ENCODE data around the gene TMEM37.
A peak's percentile ranks its signal among the peaks of the same experiment; 100 is the strongest.

Gene TMEM37

DNA sequence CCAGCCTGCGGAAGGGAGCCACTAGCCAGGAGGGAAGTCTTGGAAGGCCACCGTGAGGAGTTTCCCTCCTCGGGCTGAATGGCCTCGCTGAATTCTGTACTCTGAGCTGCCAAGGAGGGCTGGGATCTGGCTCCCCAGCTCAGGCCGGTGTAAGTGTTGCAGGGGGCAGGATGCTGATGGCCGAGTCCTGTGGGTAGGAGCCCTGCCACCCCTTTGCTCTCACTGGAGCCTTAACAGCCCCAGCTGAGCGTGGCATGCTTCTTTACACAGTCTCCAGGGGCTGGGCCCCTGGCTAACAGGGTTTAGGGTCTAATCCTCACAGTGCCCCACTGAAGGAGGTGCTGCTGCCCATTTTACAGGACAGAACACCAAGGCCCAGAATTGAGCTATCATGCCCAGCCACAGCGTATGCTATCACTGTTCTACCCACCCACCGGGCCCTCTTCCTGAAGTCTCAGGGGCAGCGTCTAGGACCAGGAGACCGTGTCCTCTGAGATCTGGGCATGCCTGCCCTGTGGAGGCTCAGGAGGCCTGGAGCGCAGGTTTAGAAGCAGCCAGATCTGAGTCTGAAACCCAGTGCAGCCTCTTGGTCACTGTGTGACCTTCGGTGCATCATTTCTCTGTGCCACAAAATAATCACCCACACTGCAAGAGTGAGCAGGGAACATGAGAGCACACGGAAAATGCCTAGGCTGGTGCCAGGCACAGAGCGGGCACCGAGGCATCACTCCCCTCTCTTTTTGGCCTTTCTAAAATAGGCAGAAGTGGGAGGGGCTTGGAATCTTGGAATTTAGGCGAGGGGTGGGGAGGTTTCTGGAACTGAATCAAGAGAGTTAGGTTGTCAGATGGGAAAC, 42.9 kb downstream of the TMEM37 start:
- Mint-ChIP-seq H3K36me3 (ENCODE audit: low read depth) (no peaks in the 10 kb centered on the region), H3K27ac (peak overlapping the region in 1 of 3 experiments; percentile 55), H3K4me1 (peaks cover 17% of the 10 kb centered on the region), H3K4me3 (no peak overlapping the region), H3K27me3 (ENCODE audit: low read depth) (peaks cover 17% of the 10 kb centered on the region), H3K9me3 (no peaks in the 10 kb centered on the region)
- no peak for TF ChIP-seq CTCF (IDR thresholded peaks at IDR 0.05; ENCODE audit: unreplicated experiment in 3 of 3)

DNA sequence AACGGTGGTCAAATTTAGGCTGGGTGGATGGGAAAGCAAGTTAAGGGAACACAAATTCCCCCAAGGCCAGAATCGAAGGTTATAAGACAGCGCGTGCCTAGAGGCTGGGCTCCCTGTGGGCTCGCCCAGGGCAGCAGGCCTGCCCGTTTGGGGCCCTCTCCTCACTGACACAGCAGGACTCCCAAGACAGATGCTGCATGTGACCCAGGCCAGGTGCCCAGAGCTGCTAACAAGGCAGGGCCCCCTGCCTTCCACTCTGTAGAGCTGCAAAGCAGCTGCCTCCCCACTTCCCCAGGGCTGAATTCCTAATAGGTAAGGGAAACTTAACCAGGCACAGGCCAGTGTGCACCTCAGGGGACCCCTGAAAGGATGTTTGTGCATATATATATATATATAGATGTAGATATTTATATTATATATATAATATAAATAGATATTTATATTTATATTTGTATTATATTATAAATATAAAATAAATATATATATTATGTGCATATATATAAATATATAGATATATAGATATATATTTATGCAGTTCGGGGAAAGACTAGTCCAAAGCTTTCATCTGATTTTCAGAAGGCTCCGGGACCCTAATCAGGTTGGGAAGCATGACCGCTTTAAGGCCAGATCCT, 43.7 kb downstream of the TMEM37 start:
- TF ChIP-seq CTCF (IDR thresholded peaks at IDR 0.05; ENCODE audit: unreplicated experiment in 3 of 3) = no peak
- H3K4me3 Mint-ChIP-seq = no peak overlapping the region
- peak overlapping the region in 1 of 3 experiments; percentile 55 for H3K27ac Mint-ChIP-seq
- peaks cover 17% of the 10 kb centered on the region for H3K27me3 Mint-ChIP-seq (ENCODE audit: low read depth)
- no peaks in the 10 kb centered on the region for H3K36me3 Mint-ChIP-seq (ENCODE audit: low read depth)
- H3K9me3 Mint-ChIP-seq = no peaks in the 10 kb centered on the region
- peaks cover 17% of the 10 kb centered on the region for H3K4me1 Mint-ChIP-seq

DNA sequence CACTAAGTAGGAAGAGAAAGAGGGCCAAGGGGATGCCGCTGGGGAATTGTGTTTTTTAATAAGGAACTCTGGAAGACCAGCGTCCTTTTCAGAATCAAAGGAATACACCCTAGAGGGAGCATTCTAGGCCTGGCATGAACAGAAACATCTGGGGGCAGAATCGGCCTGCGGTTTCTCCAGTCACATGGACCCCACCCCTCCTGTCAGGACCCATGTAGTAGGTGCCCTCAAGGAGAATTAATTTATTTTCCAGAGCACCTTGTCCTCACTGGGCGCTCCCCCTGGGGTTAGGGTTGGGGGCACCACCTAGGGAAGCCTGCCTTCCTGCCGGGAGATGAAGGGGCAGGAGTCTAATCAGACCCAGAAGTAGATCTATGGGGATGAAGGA, 44.2 kb downstream of the TMEM37 start:
- H3K4me3 Mint-ChIP-seq = no peak overlapping the region
- no peaks in the 10 kb centered on the region for H3K36me3 Mint-ChIP-seq (ENCODE audit: low read depth)
- H3K27me3 Mint-ChIP-seq (ENCODE audit: low read depth) = peaks cover 17% of the 10 kb centered on the region
- peak overlapping the region in 1 of 3 experiments; percentile 21 for H3K27ac Mint-ChIP-seq
- no peak for TF ChIP-seq CTCF (IDR thresholded peaks at IDR 0.05; ENCODE audit: unreplicated experiment in 3 of 3)
- no peaks in the 10 kb centered on the region for H3K9me3 Mint-ChIP-seq
- H3K4me1 Mint-ChIP-seq = peaks cover 17% of the 10 kb centered on the region

DNA sequence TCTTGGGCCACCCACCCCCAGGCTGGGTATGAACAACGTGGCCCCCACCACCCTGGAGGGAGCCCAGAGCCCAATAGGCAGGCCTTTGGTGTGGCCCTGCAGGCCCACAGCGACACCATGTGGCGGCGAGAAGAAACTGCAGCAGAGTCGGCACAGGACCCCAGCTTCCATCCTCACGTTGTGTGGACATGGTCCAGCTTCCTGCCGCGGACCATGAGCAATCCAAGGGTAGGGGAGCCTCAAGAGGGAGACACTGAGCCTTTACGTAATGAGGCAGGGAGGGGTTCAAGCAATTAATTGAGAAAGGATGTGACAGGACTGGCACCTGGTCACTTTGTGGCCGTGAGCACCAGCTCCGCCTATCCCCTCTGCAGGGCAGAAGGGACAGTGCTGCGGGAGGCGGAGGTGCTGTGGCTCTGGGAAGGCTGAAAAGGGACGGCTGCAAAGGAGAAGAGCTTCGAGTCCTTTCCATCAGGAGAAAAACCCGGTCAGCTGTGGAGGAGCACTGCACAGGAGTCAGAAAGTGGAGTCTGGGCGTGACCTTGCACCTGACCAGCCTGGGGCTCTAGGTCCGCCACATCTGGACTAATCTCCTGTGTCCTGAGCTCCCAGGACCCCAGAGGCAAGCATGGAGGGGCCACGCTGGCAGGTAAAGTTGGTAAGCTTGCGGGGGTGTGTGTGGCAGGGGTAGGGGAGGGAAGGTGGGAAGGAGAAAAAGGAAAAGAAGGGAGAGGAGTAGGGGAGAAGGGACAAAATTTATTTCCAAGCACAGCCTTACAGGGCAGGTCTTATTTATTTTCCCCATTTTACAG, 44.9 kb downstream of the TMEM37 start:
- Mint-ChIP-seq H3K4me3 (peak overlapping the region in 1 of 3 experiments; percentile 23), H3K27ac (peak overlapping the region; percentile 15 to 26 (median 21)), H3K4me1 (peaks cover 17% of the 10 kb centered on the region), H3K9me3 (no peaks in the 10 kb centered on the region), H3K36me3 (ENCODE audit: low read depth) (no peaks in the 10 kb centered on the region), H3K27me3 (ENCODE audit: low read depth) (peaks cover 17% of the 10 kb centered on the region)
- peak; percentile 97 to 99 (median 99) for TF ChIP-seq CTCF (IDR thresholded peaks at IDR 0.05; ENCODE audit: unreplicated experiment in 3 of 3)

- Mint-ChIP-seq H3K27me3 (ENCODE audit: low read depth) (peaks cover 17% of the 10 kb centered on the region), H3K36me3 (ENCODE audit: low read depth) (no peaks in the 10 kb centered on the region), H3K4me1 (peaks cover 17% of the 10 kb centered on the region), H3K4me3 (no peak overlapping the region), H3K9me3 (no peaks in the 10 kb centered on the region), H3K27ac (no peak overlapping the region)
- TF ChIP-seq CTCF (IDR thresholded peaks at IDR 0.05; ENCODE audit: unreplicated experiment in 3 of 3) = no peak
Observed at GRCh38 chr2:119477113-119477505, 45.5 kb downstream of the TMEM37 start.
